LNCAP (cell line): ENCODE data around the gene BROX.

Source experiments
- TF ChIP-seq, protein P1 (sequence below): fragments of 450-650 bp; IDR thresholded peaks from 2 replicates; pipeline ENCODE4 v1.5.1; 2017; ENCODE audit warnings: mild to moderate bottlenecking

BROX gene

GRCh38 chr1:222711319-222712252, 778 bp upstream of the BROX start:
- TF ChIP-seq, protein P1, sequence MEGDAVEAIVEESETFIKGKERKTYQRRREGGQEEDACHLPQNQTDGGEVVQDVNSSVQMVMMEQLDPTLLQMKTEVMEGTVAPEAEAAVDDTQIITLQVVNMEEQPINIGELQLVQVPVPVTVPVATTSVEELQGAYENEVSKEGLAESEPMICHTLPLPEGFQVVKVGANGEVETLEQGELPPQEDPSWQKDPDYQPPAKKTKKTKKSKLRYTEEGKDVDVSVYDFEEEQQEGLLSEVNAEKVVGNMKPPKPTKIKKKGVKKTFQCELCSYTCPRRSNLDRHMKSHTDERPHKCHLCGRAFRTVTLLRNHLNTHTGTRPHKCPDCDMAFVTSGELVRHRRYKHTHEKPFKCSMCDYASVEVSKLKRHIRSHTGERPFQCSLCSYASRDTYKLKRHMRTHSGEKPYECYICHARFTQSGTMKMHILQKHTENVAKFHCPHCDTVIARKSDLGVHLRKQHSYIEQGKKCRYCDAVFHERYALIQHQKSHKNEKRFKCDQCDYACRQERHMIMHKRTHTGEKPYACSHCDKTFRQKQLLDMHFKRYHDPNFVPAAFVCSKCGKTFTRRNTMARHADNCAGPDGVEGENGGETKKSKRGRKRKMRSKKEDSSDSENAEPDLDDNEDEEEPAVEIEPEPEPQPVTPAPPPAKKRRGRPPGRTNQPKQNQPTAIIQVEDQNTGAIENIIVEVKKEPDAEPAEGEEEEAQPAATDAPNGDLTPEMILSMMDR = no peak

- TF ChIP-seq, protein P1 = no peak
These were observed 962 bp downstream of the BROX start for GRCh38 chr1:222713091-222713961.

- TF ChIP-seq, protein P1 = no peak
These were observed 4.0 kb downstream of the BROX start for GRCh38 chr1:222716393-222716792.

- TF ChIP-seq, protein P1 = no peak
These were observed 16.4 kb downstream of the BROX start for GRCh38 chr1:222728746-222729145.

- TF ChIP-seq, protein P1 = no peak
These were observed 18.5 kb downstream of the BROX start for GRCh38 chr1:222730866-222731265.

DNA sequence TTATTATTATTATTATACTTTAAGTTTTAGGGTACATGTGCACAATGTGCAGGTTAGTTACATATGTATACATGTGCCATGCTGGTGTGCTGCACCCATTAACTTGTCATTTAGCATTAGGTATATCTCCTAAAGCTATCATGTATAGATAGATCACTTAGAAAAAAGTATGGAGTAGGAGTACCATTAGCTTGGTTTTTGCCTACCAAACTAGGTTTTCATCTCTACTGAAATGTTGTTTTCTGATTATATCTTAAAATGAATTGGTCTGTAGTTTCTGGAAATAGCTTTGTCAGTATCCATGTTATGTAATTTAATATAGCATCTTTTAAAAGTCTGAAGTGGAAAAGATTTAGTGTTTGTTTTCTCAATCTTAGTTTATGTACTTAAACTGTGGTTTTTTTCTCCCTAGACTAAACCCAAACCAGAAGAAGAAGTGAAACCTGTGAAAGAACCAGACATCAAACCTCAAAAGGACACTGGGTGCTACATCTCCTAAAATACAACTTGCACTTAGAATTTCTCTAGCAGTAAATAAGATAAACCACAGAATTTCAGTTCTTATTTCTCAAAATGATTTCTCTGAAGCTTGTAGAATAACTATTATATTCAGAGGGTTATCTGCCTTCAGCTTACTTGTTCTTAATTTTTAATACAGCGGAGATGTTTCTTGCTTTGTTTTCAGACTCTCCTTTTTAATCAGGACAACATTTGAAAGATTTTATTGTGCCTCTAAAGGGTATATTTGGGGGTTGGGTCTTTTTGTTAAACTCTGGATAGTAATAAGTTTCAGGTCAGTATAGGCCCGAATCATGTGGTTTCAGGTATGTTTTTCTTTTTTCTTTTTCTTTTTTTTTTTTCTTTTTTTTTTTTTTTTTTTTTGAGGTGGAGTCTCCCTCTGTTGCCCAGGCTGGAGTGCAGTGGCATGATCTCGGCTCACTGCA, 20.1 kb downstream of the BROX start:
- TF ChIP-seq, protein P1 = no peak

DNA sequence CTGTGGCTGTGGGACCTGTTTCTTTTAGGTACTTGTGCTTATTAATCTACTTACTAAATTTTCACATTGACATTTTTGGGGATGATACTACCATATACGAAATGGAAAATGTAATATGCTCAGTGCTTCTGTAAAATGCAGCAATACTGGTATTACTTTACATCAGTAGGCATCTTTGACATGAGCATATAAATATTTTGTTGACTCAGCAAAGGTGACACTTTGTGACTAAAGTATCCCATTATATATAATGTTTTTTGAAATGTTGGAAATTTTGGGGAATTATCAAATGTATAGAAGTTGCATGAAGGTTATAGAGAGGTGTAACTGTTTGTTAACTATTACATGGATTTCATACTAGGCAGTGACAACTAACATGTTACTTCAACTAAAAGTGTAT, 22.4 kb downstream of the BROX start:
- TF ChIP-seq, protein P1 = no peak
